GM21619 (cell line): Measurements from ENCODE around the gene SH3GLB1.
A peak's percentile ranks its signal among the peaks of the same experiment; 100 is the strongest.

Source experiments
- ATAC-seq: cut with Tn5 transposase; IDR thresholded peaks from one replicate; pipeline ENCODE4 v1.9.1; 2021; ENCODE audit not compliant: unreplicated experiment

Gene SH3GLB1

GRCh38 chr1:86773341-86774288 lies 69.2 kb downstream of the SH3GLB1 start:
- peak; percentile 10 for ATAC-seq

- ATAC-seq: peak; percentile 96
Observed at GRCh38 chr1:86774305-86775295, 70.2 kb downstream of the SH3GLB1 start.

- ATAC-seq: no peak
Observed at GRCh38 chr1:86775395-86775794, 71.0 kb downstream of the SH3GLB1 start.

- no peak for ATAC-seq
Observed at GRCh38 chr1:86776108-86776507, 71.7 kb downstream of the SH3GLB1 start.

GRCh38 chr1:86778569-86779239 lies 74.3 kb downstream of the SH3GLB1 start:
- ATAC-seq: no peak

- no peak for ATAC-seq
Observed at GRCh38 chr1:86779308-86780191, 75.2 kb downstream of the SH3GLB1 start.

GRCh38 chr1:86782482-86782881 lies 78.1 kb downstream of the SH3GLB1 start:
- no peak for ATAC-seq

- no peak for ATAC-seq
Observed at GRCh38 chr1:86787621-86788020, 83.2 kb downstream of the SH3GLB1 start.

GRCh38 chr1:86788300-86789206 lies 84.2 kb downstream of the SH3GLB1 start:
- peak; percentile 65 for ATAC-seq

GRCh38 chr1:86795316-86795715 lies 90.9 kb downstream of the SH3GLB1 start:
- ATAC-seq: no peak
